HG02798 (cell line): ENCODE results near the gene CRADD.
"Not testable (repeated sequence)": the region's sequence is repeated elsewhere in the genome, so short reads cannot be mapped to it uniquely, and the experiment has no call there.

Experiments
- ATAC-seq: cut with Tn5 transposase; IDR thresholded peaks from one replicate; pipeline ENCODE4 v1.9.1; 2021; ENCODE audit warnings: mild to moderate bottlenecking; ENCODE audit not compliant: unreplicated experiment, poor library complexity

CRADD gene

GRCh38 chr12:93853698-93854478 lies 176.7 kb downstream of the CRADD start:
- no peak for ATAC-seq

- ATAC-seq: no peak
Observed at GRCh38 chr12:93855261-93855660, 178.1 kb downstream of the CRADD start.

- ATAC-seq: no peak
Observed at GRCh38 chr12:93856611-93857010, 179.4 kb downstream of the CRADD start.

GRCh38 chr12:93857279-93857938 lies 180.2 kb downstream of the CRADD start:
- ATAC-seq: no peak

GRCh38 chr12:93857991-93858447 lies 180.8 kb downstream of the CRADD start:
- ATAC-seq: no peak

GRCh38 chr12:93860668-93861373 lies 183.6 kb downstream of the CRADD start:
- ATAC-seq: no peak

GRCh38 chr12:93862424-93862823 lies 185.2 kb downstream of the CRADD start:
- no peak for ATAC-seq

- ATAC-seq: no peak
Observed at GRCh38 chr12:93865751-93866150, 188.6 kb downstream of the CRADD start.

GRCh38 chr12:93868771-93869170 lies 191.6 kb downstream of the CRADD start:
- no peak for ATAC-seq

- no peak for ATAC-seq
Observed at GRCh38 chr12:93870020-93870795, 193.0 kb downstream of the CRADD start.

- not testable (repeated sequence) for ATAC-seq
Observed at GRCh38 chr12:93871566-93871965, 194.4 kb downstream of the CRADD start.

- no peak for ATAC-seq
Observed at GRCh38 chr12:93873561-93873960, 196.4 kb downstream of the CRADD start.

- no peak for ATAC-seq
Observed at GRCh38 chr12:93875157-93875556, 198.0 kb downstream of the CRADD start.

- ATAC-seq: no peak
Observed at GRCh38 chr12:93876360-93876759, 199.2 kb downstream of the CRADD start.

GRCh38 chr12:93877446-93877845 lies 200.3 kb downstream of the CRADD start:
- ATAC-seq: no peak

- ATAC-seq: no peak
Observed at GRCh38 chr12:93879476-93880421, 202.6 kb downstream of the CRADD start.

GRCh38 chr12:93880853-93881522 lies 203.8 kb downstream of the CRADD start:
- ATAC-seq: no peak

- ATAC-seq: no peak
Observed at GRCh38 chr12:93882763-93883162, 205.6 kb downstream of the CRADD start.
